LNCAP (cell line): ENCODE results near the gene MAGI1.

Experiments used
- TF ChIP-seq, protein P1 (sequence below): fragments of 450-650 bp; IDR thresholded peaks from 2 replicates; pipeline ENCODE4 v1.5.1; 2017; ENCODE audit warnings: mild to moderate bottlenecking

Gene MAGI1

DNA sequence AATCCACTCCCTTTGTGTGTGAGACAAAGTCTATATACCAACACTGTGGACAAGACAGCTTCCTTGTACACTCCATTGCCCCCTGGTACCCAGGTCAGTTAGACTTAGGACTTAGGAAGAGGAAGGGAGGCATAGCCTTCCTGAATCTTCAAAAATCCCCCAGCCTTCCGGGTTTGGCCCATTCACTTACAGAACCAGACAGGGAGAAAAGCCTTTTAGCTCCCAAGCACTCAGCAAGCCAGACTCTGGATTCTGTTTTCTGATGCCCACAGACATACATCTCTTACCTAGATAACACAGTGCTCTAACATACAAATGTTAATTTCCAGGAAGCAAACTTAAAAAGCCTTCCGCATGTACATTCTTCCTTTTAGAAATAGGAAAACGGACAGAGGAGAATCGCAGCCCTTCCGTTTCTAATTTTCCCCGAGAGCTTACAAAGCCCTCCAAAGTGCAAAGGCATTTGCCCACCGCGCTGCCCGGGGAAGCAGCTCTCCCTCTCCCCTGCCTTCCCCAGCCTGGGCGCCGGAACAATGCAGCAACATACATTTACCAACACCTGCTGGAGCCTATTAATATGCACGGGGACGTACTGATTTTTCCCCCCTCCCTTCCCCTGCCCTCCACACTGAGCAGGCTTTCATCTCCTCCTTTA lies 442.0 kb downstream of the MAGI1 start:
- TF ChIP-seq, protein P1, sequence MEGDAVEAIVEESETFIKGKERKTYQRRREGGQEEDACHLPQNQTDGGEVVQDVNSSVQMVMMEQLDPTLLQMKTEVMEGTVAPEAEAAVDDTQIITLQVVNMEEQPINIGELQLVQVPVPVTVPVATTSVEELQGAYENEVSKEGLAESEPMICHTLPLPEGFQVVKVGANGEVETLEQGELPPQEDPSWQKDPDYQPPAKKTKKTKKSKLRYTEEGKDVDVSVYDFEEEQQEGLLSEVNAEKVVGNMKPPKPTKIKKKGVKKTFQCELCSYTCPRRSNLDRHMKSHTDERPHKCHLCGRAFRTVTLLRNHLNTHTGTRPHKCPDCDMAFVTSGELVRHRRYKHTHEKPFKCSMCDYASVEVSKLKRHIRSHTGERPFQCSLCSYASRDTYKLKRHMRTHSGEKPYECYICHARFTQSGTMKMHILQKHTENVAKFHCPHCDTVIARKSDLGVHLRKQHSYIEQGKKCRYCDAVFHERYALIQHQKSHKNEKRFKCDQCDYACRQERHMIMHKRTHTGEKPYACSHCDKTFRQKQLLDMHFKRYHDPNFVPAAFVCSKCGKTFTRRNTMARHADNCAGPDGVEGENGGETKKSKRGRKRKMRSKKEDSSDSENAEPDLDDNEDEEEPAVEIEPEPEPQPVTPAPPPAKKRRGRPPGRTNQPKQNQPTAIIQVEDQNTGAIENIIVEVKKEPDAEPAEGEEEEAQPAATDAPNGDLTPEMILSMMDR = no peak

DNA sequence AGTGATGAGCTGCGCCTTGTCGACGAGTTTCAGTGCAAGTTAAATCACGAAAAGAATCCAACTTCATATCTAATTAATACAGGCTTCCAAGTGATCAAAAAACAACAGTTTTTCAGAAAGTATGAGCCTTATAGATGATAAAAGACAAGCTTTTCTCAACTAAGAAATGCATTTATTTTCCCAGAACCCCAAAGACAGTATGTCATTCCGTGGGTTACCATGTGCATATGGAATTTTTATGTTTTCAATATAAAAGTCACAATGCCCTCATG lies 442.8 kb downstream of the MAGI1 start:
- TF ChIP-seq, protein P1 = no peak

DNA sequence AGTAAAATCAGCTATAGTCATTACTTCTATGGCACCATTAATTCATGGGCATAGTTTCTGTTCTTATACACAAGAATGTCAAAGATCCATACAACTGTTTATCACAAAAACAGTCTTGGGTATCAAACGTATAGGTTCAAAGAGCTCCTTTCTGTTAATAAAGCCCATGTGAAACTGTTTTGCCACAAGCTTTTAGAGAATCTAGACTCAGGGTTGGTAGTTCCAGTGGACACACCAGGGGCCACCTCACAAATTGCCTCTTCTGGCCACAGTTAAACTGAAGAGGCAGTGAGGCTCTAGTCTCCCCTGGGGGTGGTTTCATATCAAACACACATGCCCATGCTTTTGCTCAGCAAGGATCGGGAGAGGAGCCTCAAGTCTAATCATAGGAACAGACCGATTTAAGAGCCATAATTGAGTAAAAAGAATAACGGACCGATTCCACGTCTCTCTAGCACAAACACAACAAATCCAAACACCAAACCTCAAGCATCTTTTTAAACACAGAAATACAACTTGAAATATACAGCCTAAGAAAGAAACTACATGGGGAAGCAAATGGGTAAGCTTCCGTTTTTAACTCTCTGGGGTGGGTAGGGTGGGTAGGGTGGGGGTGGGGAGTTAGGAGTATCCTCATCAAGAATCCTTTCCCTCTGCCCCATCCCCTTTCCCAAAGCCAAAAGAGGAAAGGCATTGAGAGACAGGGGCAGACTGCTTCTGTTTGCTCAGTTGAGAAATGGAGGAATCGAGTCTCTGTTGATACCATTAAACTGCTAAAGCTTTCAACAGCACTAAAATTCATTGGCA lies 443.3 kb downstream of the MAGI1 start:
- TF ChIP-seq, protein P1 = no peak

DNA sequence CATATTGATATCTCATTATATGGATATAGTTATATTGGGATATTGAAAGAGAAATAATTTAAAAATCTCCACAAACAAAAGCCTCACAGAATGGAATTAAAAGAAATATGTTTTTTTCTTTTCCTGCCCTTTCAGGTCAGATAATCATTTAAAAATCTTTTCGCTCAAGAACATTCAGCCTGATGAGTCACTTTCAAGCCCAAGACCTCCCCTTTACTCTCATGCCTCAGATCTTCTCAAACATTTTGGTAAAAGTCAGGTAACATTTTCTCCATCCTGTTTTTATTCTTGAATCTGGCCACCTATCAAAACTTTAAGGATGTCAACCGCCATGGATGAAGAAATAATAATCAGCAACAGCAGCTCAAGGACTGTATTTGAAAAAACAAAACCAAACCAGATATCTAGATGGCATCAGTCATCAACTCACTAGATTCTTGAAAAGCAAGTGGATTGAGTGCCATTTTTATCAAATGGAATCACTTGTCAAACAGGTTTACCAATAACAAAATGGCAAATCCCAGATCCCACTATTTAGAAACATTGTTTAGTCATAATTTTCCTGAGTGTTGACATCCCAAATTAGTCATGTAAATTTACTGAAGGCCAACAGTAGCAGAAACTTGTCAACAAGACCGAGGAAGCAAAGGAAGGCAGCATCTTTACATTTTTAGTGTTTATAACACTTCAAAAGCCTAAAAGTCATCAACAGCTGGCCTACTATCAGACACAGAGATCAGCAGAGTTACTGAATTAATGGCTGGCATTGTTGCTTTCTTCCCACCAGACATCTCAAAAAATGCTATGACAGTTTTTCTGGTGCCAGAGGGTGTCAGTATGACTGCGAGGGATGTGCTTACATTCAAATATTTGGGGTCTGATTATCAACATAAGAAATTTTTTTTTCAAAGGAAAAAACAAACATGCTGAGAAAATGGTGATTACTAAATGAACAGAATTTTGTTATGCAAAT lies 444.7 kb downstream of the MAGI1 start:
- TF ChIP-seq, protein P1 = no peak

DNA sequence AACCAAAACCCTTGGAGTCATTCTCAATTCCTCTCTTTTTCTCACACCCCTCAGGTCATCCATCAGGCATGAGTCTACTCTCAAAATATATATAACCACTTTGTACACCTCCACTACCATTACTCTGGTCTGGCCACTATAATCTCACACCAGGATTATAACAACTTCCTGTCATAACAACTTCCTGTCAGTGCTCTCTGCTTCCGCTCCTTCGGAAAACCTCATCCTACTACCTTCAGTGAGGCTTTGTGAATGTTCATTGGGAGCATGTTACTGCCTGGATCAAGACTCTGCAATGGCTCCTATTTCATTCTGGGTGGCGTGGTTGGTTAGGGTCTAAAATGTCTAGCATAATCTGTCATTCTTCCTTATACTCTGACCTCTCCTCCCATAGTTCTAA lies 447.4 kb downstream of the MAGI1 start:
- TF ChIP-seq, protein P1 = no peak

DNA sequence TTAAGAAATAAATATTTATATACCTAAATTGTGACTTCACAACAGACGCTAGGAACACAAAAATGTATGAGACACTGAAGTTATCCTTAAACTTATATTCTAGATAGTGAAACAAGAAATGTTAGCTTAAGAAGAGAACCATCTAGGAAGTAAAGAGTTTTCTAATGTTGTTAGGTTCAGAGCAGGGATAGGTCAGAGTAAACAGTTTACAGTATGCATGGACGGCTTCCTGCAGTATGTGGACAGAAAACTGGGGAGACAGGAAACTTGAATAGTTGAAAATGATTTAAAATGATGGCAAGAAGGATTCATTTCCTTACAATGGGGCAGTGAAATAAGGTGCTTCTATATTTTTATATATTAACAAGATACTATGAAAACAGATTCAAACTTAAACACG lies 449.8 kb downstream of the MAGI1 start:
- TF ChIP-seq, protein P1 = no peak

DNA sequence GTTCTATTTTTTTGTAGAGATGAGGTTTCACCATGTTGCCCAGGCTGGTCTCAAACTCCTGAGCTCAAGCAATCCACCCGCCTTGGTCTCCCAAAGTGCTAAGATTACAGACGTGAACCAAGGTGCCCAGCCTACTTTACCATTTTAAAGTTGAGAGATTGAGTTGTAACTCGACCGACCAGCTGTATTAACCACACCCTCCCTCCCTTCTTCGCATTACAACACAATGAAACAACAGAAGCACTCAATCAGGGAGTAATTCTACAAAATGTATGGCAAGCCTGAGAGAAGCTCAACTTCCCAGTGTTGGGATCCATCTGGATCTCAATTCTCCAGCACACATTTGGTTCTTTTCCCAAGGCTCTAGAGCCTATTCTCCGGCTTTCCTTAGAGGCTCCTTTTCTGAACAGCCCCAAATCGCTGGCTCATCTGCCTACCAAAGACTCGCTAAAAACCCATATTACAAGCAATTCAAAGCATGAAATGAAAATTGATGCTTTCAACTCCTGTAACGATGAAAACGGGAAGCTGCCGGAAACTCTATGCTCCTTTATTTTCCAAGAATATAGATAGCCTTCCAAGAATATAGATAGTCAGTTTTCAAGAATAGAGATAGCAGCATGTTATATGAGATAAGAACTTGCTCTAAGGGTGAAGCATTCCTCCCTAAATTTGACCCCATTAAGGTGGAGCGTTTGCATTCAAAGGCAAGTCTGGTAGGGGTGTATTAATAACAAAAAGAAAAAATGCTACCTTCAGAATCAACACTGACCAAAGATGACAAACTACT lies 450.9 kb downstream of the MAGI1 start:
- TF ChIP-seq, protein P1 = no peak
